ENCODE measurements around the gene CREG2. TPM values are rescaled to one million over a fixed set of nuclear protein-coding genes. Genes with fewer than 3 reads are reported as not detected.

Gene CREG2
- total and polyA plus RNA-seq, 2 experiments from 2014 or later = 1.7 to 2.6 TPM

GRCh38 chr2:101412092-101412694 is 24.9 kb upstream of the CREG2 start (continued):
- no peak for TF ChIP-seq EZH2phosphoT487 (IDR thresholded peaks at IDR 0.05; ENCODE audit: unreplicated experiment)
- no peak for TF ChIP-seq ZNF462 (CRISPR knock-in tag; IDR thresholded peaks at IDR 0.05)
- no peak for TF ChIP-seq POLR2AphosphoS5 (IDR thresholded peaks at IDR 0.05; ENCODE audit: low read depth)
- no peak for TF ChIP-seq NANOG (IDR thresholded peaks at IDR 0.05; ENCODE audit: borderline replicate concordance)

- no peak overlapping the region for H3K4me2 ChIP-seq
- Mint-ChIP-seq H3K4me1 (peaks cover 12% of the 10 kb centered on the region; the same call in 2 of the 3 replicates), H3K36me3 (ENCODE audit: low read depth) (no peaks in the 10 kb centered on the region; the same call in 2 of the 3 replicates), H3K4me3 (no peak overlapping the region), H3K9me3 (peaks cover 9% of the 10 kb centered on the region), H3K27me3 (ENCODE audit: insufficient read depth, low read depth, poor library complexity) (peaks cover 11% of the 10 kb centered on the region), H3K27ac (no peak overlapping the region)
- no peaks in the 10 kb centered on the region for H3K9me2 ChIP-seq (ENCODE audit: insufficient read depth)
- no peaks in the 10 kb centered on the region for H3K27me3 ChIP-seq (ENCODE audit: insufficient read depth)
- H3K27ac ChIP-seq (ENCODE audit: low read depth) = no peak overlapping the region
- H3K79me2 ChIP-seq (replicated peaks; ENCODE audit: insufficient read depth) = no peaks in the 10 kb centered on the region
- DNase-seq (ENCODE audit: low spot score) (no peak), ATAC-seq (no peak)
- no peak overlapping the region for H3K4me3 ChIP-seq
- no peaks in the 10 kb centered on the region for H3K36me3 ChIP-seq (ENCODE audit: insufficient read depth)
- H4K20me1 ChIP-seq (replicated peaks; ENCODE audit: insufficient read depth) = no peaks in the 10 kb centered on the region
- H3K4me1 ChIP-seq (ENCODE audit: insufficient read depth) = no peaks in the 10 kb centered on the region
- H2AFZ ChIP-seq = peak overlapping the region; percentile 43; the same call in 1 of the 2 replicates
- H3F3A ChIP-seq (replicated peaks; ENCODE audit: low read depth) = no peaks in the 10 kb centered on the region
- TF ChIP-seq EZH2phosphoT487 (IDR thresholded peaks at IDR 0.05; ENCODE audit: unreplicated experiment) (no peak), POLR2AphosphoS5 (IDR thresholded peaks at IDR 0.05; ENCODE audit: low read depth) (no peak), ZNF331 (CRISPR knock-in tag; IDR thresholded peaks at IDR 0.05; ENCODE audit: low read depth) (no peak), STAT1 (IDR thresholded peaks at IDR 0.05; ENCODE audit: unreplicated experiment) (no peak), ZNF462 (CRISPR knock-in tag; IDR thresholded peaks at IDR 0.05) (no peak)
Observed at GRCh38 chr2:101410746-101411145, 23.4 kb upstream of the CREG2 start.

Data from GM23338 (cell line).